ENCODE measurements around the gene PASD1. TPM values are rescaled to one million over a fixed set of nuclear protein-coding genes. Genes with fewer than 3 reads are reported as not detected.
"Not testable (repeated sequence)": the region's sequence is repeated elsewhere in the genome, so short reads cannot be mapped to it uniquely, and the experiment has no call there.

Gene PASD1
- total RNA-seq, 4 donors from 2014 or later: 0.11 to 0.13 TPM; not detected in 2

DNA sequence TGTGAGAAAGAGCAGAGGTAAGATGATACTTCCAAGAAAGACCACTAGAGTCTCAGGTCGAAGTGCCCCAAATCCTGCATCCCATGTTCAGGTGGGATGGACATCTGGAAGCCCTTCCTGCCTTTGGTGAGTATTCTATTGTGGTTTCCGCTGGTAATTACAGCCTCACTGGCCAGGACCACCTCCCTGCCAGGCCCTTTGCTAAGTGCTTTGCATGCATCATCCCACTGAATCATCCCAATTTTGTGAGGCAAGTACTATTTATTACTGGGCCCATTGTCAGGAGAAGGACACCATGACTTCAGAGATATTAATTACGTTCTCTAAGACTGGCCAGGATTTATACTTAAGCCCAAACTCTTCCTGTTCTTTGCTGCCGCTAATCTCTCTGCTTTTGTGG is 10.7 kb upstream of the PASD1 start:
- intact Hi-C loops (cut with DNase I): no loop called here
- WGBS, 2 donors: 78 to 91% methylated on average over 3 to 4 of the region's 4 CpGs
- no peak for DNase-seq

DNA sequence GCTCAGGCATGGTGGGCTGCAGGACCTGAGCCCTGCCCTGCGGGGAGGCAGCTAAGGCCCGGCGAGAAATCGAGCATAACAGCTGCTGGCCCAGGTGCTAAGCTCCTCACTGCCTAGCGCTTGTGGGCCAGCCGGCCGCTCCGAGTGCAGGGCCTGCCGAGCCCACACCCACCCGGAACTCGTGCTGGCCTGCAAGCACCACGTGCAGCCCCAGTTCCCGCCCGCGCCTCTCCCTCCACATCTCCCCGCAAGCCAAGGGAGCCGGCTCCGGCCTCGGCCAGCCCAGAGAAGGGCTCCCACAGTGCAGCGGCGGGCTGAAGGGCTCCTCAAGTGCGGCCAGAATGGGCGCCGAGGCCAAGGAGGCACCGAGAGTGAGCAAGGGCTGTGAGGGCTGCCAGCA is 8.2 kb upstream of the PASD1 start:
- 95 to 97% methylated on average over 4 to 13 of the region's 25 CpGs for WGBS, 2 donors
- H3K27ac ChIP-seq; intact Hi-C loops (cut with DNase I); DNase-seq; H3K4me3 ChIP-seq (replicated peaks in 1 of 3); H3K4me1 ChIP-seq; H3K27me3 ChIP-seq; H3K9me3 ChIP-seq; H3K36me3 ChIP-seq: not testable (repeated sequence)

More for the DNA sequence above, 10.7 kb upstream of the PASD1 start:
- H3K27ac ChIP-seq: no peak overlapping the region
- H3K4me1 ChIP-seq: no peaks in the 10 kb centered on the region
- no peaks in the 10 kb centered on the region for H3K9me3 ChIP-seq
- no peaks in the 10 kb centered on the region for H3K27me3 ChIP-seq
- no peak overlapping the region for H3K4me3 ChIP-seq (replicated peaks in 1 of 3)
- no peak for TF ChIP-seq POLR2A (IDR thresholded peaks at IDR 0.05)
- TF ChIP-seq, protein P1, sequence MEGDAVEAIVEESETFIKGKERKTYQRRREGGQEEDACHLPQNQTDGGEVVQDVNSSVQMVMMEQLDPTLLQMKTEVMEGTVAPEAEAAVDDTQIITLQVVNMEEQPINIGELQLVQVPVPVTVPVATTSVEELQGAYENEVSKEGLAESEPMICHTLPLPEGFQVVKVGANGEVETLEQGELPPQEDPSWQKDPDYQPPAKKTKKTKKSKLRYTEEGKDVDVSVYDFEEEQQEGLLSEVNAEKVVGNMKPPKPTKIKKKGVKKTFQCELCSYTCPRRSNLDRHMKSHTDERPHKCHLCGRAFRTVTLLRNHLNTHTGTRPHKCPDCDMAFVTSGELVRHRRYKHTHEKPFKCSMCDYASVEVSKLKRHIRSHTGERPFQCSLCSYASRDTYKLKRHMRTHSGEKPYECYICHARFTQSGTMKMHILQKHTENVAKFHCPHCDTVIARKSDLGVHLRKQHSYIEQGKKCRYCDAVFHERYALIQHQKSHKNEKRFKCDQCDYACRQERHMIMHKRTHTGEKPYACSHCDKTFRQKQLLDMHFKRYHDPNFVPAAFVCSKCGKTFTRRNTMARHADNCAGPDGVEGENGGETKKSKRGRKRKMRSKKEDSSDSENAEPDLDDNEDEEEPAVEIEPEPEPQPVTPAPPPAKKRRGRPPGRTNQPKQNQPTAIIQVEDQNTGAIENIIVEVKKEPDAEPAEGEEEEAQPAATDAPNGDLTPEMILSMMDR (IDR thresholded peaks at IDR 0.05): no peak
- H3K36me3 ChIP-seq: no peaks in the 10 kb centered on the region

DNA sequence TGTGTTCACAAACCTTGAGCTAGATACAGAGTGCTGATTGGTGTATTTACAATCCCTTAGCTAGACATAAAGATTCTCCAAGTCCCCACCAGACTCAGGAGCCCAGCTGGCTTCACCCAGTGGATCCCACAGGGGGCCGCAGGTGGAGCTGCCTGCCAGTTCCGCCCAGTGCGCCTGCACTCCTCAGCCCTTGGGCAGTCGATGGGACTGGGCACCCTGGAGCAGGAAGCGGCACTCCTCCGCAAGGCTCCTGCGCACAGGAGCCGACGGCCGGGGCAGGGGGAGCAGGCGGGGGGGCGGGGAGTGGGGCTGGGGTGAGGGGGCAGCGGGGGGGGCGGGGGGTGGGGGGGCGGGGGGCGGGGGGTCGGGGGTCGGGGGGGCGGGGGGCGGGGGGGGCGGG is 990 bp upstream of the PASD1 start:
- H3K9me3 ChIP-seq; H3K36me3 ChIP-seq; H3K4me1 ChIP-seq; H3K4me3 ChIP-seq (replicated peaks in 1 of 3); H3K27me3 ChIP-seq; intact Hi-C loops (cut with DNase I); DNase-seq; H3K27ac ChIP-seq: not testable (repeated sequence)
- WGBS, 2 donors: no CpG with 5 or more reads among the region's 21 CpGs

DNA sequence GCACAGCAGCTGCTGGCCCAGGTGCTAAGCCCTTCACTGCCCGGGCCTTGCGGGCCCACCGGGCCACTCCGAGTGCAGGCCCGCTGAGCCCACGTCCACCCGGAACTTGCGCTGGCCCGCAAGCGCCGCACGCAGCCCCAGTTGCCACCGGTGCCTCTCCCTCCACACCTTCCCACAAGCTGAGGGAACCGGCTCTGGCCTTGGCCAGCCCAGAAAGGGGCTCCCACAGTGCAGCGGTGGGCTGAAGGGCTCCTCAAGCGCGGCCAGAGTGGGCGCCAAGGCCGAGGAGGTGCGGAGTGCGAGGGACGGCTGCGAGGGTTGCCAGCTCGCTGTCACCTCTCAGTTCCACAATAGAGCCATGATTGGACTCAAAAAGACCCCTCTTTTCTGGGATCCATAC is 472 bp upstream of the PASD1 start:
- DNase-seq; H3K4me3 ChIP-seq (replicated peaks in 1 of 3); H3K9me3 ChIP-seq; H3K36me3 ChIP-seq; intact Hi-C loops (cut with DNase I); H3K4me1 ChIP-seq; H3K27ac ChIP-seq; H3K27me3 ChIP-seq: not testable (repeated sequence)
- WGBS, 2 donors: 99% methylated on average over 9 of the region's 24 CpGs; no CpG with 5 or more reads in 1 of the 2 donors

DNA sequence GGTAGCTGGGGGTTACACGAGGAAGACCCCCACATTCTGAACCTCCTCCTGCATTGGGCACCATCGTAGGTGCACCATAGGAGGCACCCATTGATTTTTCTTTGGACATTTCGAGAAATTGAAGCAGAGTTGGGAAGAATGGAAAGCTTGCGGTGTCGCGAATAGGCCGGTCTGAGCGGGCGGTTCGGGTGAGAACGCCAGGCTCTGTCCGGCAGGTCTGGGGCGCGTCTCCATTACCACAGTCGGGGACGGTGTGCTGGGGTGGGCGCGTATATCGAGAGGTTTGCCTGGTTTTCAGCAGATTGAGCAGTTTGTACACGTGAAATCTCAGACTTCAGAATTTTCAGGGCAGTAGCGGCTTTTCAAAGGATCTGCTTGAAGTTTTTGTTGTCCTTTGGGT is 560 bp downstream of the PASD1 start:
- no peaks in the 10 kb centered on the region for H3K9me3 ChIP-seq
- intact Hi-C loops (cut with DNase I): no loop called here
- H3K27me3 ChIP-seq: no peaks in the 10 kb centered on the region
- H3K36me3 ChIP-seq: no peaks in the 10 kb centered on the region
- H3K27ac ChIP-seq: no peak overlapping the region
- no peak for DNase-seq
- no peak overlapping the region for H3K4me3 ChIP-seq (replicated peaks in 1 of 3)
- 96 to 98% methylated on average over 20 to 21 of the region's 21 CpGs for WGBS, 2 donors
- TF ChIP-seq POLR2A (IDR thresholded peaks at IDR 0.05): no peak
- TF ChIP-seq, protein P1 (IDR thresholded peaks at IDR 0.05): no peak
- no peaks in the 10 kb centered on the region for H3K4me1 ChIP-seq

DNA sequence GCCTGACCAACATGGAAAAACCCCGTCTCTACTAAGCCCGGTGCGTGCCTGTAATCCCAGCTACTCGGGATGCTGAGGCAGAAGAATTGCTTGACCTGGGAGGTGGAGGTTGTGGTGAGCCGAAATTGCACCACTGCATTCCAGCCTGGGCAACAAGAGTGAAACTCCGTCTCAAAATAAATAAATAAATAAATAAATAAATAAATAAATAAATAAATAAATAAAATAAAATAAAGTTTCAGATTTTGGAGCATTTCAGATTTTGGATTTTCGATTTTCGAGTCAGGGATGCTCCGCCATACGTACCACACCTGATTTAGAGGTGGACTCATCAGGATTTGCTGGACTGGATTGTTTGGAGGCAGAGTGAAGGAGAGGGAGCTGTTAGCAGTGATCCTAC is 3.4 kb downstream of the PASD1 start:
- H3K36me3 ChIP-seq; H3K4me3 ChIP-seq (replicated peaks in 1 of 3); H3K9me3 ChIP-seq; H3K27me3 ChIP-seq; intact Hi-C loops (cut with DNase I); H3K4me1 ChIP-seq; DNase-seq; H3K27ac ChIP-seq: not testable (repeated sequence)
- WGBS, 2 donors: 90 to 92% methylated on average over 10 of the region's 10 CpGs

DNA sequence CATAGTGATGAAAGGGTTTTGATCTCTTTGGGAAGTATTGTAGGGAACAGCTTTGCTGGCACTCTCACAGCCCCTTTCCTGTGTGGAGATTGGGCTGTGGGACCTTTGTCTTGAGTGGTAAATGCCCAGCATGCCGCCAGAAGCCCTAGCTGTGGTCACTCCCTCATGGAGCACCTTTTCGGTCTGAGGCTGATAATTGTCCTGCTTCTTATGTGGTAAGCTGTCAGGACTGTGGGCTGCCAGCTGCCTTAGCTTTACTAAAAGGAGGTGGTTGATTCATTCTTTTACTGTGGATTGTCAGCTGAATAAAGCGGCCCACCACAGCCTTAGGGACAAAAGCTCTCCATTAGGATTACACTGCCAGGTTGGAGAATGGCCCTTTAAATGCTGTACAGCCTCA is 7.1 kb downstream of the PASD1 start:
- intact Hi-C loops (cut with DNase I): no loop called here
- Histone ChIP-seq H3K27ac (no peak overlapping the region), H3K4me3 (replicated peaks in 1 of 3) (no peak overlapping the region), H3K4me1 (no peaks in the 10 kb centered on the region), H3K36me3 (no peaks in the 10 kb centered on the region), H3K27me3 (no peaks in the 10 kb centered on the region), H3K9me3 (no peaks in the 10 kb centered on the region)
- no peak for DNase-seq
- no peak for TF ChIP-seq POLR2A (IDR thresholded peaks at IDR 0.05)
- TF ChIP-seq, protein P1 (IDR thresholded peaks at IDR 0.05): no peak
- 74 to 84% methylated on average over 3 of the region's 3 CpGs for WGBS, 2 donors

DNA sequence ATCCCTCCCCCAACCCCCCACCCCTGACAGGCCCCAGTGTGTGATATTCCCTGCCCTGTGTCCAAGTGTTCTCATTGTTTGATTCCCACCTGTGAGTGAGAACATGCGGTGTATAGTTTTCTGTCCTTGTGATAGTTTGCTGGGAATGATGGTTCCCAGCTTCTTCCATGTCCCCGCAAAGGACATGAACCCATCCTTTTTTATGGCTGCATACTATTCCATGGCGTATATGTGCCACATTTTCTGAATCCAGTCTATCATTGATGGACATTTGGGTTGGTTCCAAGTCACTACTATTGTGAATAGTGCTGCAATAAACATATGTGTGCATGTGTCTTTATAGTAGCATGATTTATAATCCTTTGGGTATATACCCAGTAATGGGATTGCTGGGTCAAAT is 29.9 kb downstream of the PASD1 start:
- H3K4me1 ChIP-seq; DNase-seq; H3K9me3 ChIP-seq; H3K36me3 ChIP-seq; H3K27me3 ChIP-seq; H3K27ac ChIP-seq; intact Hi-C loops (cut with DNase I); H3K4me3 ChIP-seq (replicated peaks in 1 of 3): not testable (repeated sequence)
- 95 to 98% methylated on average over 3 of the region's 3 CpGs for WGBS, 2 donors
